Fibroblast of the conjunctiva (primary cell): ENCODE results near the gene CAPZB.

ENCODE experiments used
- DNase-seq: peaks from one replicate; pipeline ENCODE4 v3.0.0-alpha.2; 2010; ENCODE audit warnings: low read depth

Gene CAPZB

GRCh38 chr1:19429611-19430010, 55.7 kb downstream of the CAPZB start:
- DNase-seq: no peak

- DNase-seq: no peak
Measured at GRCh38 chr1:19427087-19427781, 58.1 kb downstream of the CAPZB start.

GRCh38 chr1:19426294-19427086, 58.8 kb downstream of the CAPZB start:
- DNase-seq: no peak

GRCh38 chr1:19425646-19426239, 59.6 kb downstream of the CAPZB start:
- no peak for DNase-seq

- DNase-seq: no peak
Measured at GRCh38 chr1:19424651-19425570, 60.4 kb downstream of the CAPZB start.

GRCh38 chr1:19423130-19423529, 62.2 kb downstream of the CAPZB start:
- DNase-seq: no peak

GRCh38 chr1:19421365-19421764, 64.0 kb downstream of the CAPZB start:
- no peak for DNase-seq

GRCh38 chr1:19420606-19421005, 64.7 kb downstream of the CAPZB start:
- no peak for DNase-seq

GRCh38 chr1:19419691-19420090, 65.6 kb downstream of the CAPZB start:
- DNase-seq: no peak

GRCh38 chr1:19418503-19418971, 66.8 kb downstream of the CAPZB start:
- no peak for DNase-seq

GRCh38 chr1:19416921-19417470, 68.3 kb downstream of the CAPZB start:
- DNase-seq: no peak

- DNase-seq: no peak
Measured at GRCh38 chr1:19416145-19416544, 69.2 kb downstream of the CAPZB start.

- DNase-seq: no peak
Measured at GRCh38 chr1:19414515-19415121, 70.7 kb downstream of the CAPZB start.

- no peak for DNase-seq
Measured at GRCh38 chr1:19413999-19414398, 71.3 kb downstream of the CAPZB start.

GRCh38 chr1:19412654-19413053, 72.7 kb downstream of the CAPZB start:
- no peak for DNase-seq

- DNase-seq: no peak
Measured at GRCh38 chr1:19411612-19412011, 73.7 kb downstream of the CAPZB start.

GRCh38 chr1:19410393-19410792, 74.9 kb downstream of the CAPZB start:
- no peak for DNase-seq

- DNase-seq: no peak
Measured at GRCh38 chr1:19409477-19410341, 75.6 kb downstream of the CAPZB start.

GRCh38 chr1:19407494-19408096, 77.7 kb downstream of the CAPZB start:
- no peak for DNase-seq

GRCh38 chr1:19406680-19407079, 78.7 kb downstream of the CAPZB start:
- no peak for DNase-seq
